B cell (primary cell): ENCODE results near the gene SPEM2.

Experiments
- EZH2 ChIP-seq: IDR thresholded peaks from 2 replicates; pipeline ENCODE4 v1.6.1; 2012; ENCODE audit warnings: borderline replicate concordance, low read depth, mild to moderate bottlenecking, moderate library complexity, low read length; ENCODE audit not compliant: insufficient read depth, poor library complexity, severe bottlenecking
- TF ChIP-seq, protein P1 (sequence below): fragments of 200-600 bp; IDR thresholded peaks from one replicate; pipeline ENCODE4 v1.8.0; 2022; ENCODE audit warnings: antibody characterized with exemption, mild to moderate bottlenecking

DNA sequence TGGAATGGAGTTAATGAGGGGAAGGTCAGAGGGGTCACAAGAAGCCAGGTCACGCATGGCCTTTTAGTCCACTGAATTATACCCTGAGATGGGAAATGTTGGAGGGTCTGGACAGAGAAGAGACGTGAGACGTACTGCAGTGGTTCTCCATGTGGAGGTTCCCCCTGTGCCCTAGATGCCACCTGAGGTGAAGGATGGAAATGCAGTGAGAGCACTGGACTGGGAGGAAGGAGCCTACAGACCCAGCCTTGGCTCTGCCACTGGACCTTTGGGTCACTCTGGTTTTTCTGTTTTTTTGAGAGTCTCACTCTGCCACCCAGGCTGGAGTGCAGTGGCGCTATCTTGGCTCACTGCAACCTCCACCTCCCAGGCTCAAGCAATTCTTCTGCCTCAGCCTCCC lies 29.3 kb upstream of the SPEM2 start:
- TF ChIP-seq, protein P1, sequence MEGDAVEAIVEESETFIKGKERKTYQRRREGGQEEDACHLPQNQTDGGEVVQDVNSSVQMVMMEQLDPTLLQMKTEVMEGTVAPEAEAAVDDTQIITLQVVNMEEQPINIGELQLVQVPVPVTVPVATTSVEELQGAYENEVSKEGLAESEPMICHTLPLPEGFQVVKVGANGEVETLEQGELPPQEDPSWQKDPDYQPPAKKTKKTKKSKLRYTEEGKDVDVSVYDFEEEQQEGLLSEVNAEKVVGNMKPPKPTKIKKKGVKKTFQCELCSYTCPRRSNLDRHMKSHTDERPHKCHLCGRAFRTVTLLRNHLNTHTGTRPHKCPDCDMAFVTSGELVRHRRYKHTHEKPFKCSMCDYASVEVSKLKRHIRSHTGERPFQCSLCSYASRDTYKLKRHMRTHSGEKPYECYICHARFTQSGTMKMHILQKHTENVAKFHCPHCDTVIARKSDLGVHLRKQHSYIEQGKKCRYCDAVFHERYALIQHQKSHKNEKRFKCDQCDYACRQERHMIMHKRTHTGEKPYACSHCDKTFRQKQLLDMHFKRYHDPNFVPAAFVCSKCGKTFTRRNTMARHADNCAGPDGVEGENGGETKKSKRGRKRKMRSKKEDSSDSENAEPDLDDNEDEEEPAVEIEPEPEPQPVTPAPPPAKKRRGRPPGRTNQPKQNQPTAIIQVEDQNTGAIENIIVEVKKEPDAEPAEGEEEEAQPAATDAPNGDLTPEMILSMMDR = no peak
- no peak for TF ChIP-seq EZH2
